Esophagus squamous epithelium (tissue), 4 donors: Measurements from ENCODE around the gene GKAP1.

ENCODE experiments used
- CTCF ChIP-seq, 6 experiments: fragments of 450-650 bp in 4 of 6; fragments of 200-600 bp in 2 of 6; sonication (generic) in 2 of 6; IDR thresholded peaks; one replicate each; pipeline ENCODE4 v1.5.1; 2016 to 2019; ENCODE audit warnings: antibody characterized with exemption in 6 of 6, mild to moderate bottlenecking in 4 of 6, moderate library complexity in 4 of 6
- POLR2A ChIP-seq, 4 donors: fragments of 450-650 bp; IDR thresholded peaks; one replicate each; pipeline ENCODE4 v1.6.1; 2017; ENCODE audit warnings: antibody characterized with exemption in 4 of 4, mild to moderate bottlenecking in 4 of 4, moderate library complexity in 3 of 4

- TF ChIP-seq CTCF (IDR thresholded peaks at IDR 0.05): no peak
- TF ChIP-seq POLR2A (IDR thresholded peaks at IDR 0.05): no peak
These were observed 39.4 kb downstream of the GKAP1 start for GRCh38 chr9:83778164-83778563.
